NAMALWA (cell line): ENCODE results near the gene OSM.

ENCODE experiments used
- DNase-seq: peaks from one replicate; pipeline ENCODE4 v3.0.0-alpha.2; 2015; ENCODE audit warnings: low spot score

The OSM gene

GRCh38 chr22:30266445-30267381 is at the start of gene OSM:
Gene OSM (minus strand): TSS chr22:30266851. CDS start chr22:30266799, 52 bp downstream.
- peak; percentile 62 for DNase-seq

DNA sequence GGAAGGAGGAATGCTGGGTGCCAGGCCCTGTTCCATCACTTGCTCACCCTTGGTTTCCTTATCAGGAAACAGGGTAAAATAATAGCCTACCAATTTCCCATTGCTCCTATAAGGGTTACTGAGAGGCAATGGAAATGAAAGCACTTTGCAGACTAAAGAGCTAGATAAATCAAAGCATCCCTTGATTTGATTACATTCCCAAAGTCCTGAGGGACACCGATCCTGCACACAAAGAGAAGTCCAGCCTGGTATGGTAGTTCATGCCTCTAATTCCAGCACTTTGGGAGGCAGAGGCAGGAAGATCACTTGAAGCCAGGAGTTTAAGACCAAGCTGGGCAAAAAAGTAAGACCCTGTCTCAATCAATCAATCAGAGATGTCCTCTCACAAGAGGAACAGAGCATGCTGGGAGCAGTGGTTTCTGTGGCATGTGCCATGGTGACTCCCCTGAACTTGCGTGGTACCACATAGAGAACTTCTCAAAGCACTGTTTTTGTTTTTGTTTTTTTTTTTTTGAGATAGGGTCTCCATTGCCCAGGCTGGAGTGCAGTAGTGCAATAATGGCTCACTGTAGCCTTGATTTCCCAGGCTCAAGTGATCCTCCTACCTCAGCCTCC is 49.4 kb upstream of the OSM start:
- no peak for DNase-seq

DNA sequence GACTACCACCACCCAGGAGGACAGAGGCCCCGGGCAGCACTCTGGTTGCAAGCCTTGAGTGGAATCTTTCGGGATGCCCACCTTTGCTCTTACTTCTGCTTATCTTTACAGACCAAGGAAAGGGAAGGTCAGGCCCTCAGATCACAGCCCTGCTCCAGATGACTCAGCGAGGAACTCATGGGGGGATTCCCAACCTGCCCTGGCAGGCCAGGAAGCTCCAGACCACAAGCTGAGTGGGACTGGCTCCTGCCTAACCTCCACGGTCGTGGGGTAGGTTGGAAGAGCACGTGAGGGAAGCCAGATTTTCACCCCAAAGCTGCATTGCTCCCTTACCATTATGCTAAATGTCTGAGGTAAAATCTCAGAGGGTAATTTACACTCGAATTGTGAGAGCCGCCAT is 48.3 kb upstream of the OSM start:
- DNase-seq, result no peak

- no peak for DNase-seq
Observed at GRCh38 chr22:30313527-30314363, 47.1 kb upstream of the OSM start.

- DNase-seq, result no peak
Observed at GRCh38 chr22:30312053-30312452, 45.4 kb upstream of the OSM start.

GRCh38 chr22:30310881-30311771 is 44.5 kb upstream of the OSM start:
- DNase-seq, result no peak

GRCh38 chr22:30309951-30310741 is 43.5 kb upstream of the OSM start:
- DNase-seq, result no peak

DNA sequence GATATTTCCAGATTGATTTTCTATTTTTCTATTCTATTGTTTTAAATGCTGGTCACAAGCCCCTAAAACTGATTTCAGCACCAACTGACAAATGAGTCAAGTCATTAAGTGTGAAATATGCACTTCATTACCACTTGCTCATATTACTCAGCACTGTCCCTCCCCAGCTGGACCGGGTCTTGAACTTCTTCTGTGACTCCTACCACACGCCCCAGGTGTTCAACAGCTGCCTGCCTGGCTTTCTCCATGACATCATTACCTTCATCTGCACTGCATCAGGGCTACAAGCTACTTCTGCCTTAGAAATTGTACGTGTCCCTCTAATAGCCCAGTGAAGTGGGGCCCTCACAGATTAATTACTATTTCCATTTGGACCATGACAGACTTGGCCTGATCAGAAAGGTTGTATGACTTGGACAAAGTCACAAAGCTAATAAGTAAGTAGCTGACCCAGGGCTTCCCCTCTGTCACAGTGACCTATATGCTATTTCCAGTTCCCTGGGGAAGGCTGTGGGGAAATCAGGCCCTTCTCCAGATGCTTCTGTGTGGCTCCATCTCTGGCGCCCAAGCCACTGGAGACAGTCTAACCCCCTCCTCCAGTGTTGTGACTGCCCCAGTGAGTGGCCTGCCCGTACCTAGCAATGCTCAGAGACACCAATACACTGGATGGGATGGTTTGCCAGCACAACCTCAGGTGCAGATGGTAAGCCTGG is 42.0 kb upstream of the OSM start:
- DNase-seq, result peak; percentile 80

DNA sequence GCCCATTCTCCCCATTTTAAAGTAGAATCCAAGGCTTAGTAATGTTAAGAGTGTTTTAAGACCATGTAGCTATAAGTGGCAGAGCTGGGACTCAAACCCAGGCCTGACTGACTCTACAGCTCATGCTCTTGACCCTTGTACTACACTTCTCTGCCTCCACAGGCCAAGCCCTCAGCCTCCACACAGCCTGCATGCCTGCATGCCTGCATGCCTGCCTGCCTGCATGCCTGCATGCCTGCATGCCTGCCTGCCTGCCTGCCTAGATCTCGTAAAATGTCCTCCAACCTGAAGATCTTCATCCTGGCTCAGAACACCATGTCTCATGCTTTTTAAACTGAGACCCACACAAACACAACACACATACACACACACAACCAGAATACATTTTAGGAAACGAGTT is 41.4 kb upstream of the OSM start:
- no peak for DNase-seq

DNA sequence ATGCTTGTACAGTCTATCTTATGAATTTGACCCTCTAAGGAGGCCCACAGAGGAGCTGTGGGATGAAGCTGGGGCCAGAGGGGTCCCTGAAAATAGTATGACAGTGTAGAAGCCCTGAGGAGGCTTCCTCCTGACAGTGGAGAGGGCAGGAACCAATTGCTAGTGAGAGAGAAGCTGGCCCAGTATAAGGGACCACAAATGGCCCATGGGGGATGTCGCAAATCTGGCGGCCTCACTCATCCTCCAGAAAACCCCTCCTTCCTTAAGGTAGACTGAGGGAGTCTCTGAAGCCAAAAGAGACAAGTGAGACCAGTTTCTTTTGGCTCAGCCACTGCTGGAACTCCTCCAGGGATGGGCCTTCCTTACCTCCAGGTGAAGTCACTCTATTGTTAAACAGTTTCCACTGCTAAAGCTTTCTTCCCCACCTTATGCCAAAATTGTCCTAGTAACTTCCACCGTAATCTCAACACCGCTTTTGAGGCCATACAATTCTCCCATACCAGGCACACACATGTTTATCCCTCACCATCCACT is 40.5 kb upstream of the OSM start:
- DNase-seq, result no peak

DNA sequence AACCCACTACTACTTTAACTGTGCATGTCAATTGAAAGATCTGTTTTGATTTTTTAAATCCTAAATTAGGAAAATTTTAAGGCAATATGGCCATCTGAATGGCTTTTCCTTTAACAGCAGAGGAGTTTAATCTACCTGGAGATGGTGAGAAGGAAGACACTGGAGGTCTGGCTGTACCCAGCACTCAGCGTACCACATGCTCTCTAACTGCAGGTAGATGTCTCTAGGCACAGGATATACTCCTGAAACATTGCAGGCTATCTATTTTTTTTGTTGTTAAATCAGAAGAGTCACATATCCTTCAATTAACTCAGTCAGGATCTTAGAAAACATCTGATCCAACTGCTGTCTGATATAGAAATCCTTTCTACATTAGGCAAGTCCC is 40.0 kb upstream of the OSM start:
- no peak for DNase-seq

DNA sequence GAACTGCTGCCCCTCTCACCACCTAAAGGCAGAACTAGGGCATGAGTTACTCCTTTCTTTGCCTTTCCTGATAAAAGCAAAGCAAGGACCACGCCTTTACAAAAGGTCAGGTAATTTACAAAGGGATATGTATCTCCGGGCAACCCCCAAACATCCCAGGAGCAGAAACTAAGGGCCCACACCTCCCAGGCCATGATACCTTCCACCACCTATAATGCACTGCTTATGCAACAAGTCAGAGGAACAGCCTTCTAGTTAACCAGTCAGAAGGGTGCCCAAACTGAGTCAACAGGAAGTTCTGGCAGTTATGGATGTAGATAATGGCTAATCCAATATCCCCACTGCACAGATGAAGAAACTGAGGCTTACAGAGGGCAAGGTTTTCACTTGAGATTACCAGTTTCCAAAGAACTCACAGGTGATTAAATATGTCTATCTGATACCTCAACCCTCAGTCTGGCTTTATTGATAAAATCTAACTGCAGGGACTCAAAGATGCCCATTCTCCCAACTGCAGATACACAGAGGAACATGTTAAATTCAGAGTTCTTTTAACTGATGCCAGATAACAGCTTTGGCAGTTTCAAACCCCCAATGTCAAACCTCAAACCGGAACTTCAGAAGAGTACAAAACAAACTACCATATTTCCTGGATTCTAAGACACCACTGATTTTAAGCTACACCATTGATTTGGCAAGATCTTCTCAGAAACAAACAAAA is 39.4 kb upstream of the OSM start:
- peak; percentile 52 for DNase-seq

DNA sequence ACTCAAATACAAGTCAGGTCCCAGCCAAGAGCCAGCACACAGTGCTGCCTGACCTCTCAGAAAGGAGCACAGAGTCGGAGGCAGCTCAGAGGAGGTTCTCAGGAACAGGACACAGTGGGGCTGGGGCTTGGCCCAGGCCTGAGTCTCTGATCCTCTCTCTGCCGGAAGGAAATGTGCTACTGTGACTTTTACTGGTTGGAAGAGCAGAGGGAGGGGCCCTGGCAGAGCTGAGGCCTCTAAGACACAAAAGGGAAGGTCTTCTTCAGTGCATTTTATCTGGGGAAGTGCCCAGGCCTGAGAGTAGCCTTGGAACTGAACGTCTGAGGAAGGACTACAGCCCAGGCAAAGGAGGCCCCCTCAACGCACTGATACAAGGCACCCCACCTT is 38.9 kb upstream of the OSM start:
- peak; percentile 60 for DNase-seq

DNA sequence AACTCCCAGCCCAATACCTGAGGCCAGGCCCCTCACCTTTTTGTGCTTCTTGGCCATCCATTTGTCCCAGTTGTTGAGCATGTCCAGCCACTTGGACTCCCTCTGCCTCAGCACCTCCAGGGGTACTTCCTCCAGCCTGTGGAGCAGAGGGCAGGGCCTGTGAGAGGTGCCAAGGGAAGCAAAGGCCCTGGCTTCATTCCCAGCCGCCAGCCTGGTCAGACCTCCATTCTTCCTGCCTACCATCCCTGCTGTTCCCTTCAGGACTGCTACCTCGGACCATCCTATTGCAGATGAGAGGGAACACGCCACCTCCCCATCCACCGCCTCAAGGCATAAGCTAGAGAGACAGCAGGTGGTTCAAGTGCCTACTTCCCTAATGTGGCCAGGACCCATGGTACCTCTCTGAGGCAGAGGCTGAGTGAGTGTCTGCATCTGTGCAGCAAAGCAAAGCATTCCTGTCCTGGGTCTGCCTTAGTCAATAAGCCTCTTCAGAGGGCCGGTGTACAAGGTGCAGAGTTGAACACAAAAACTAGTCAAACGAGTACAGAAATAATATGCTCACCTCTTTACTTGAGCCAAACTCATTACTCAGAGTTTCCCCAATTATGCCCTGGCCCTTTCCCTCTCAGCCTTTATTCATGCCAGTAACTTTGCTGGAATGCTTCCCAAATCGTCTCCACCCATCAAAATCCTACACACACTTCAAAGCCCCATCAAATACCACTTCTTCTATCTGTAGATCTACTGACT is 38.0 kb upstream of the OSM start:
- DNase-seq, result peak; percentile 65

DNA sequence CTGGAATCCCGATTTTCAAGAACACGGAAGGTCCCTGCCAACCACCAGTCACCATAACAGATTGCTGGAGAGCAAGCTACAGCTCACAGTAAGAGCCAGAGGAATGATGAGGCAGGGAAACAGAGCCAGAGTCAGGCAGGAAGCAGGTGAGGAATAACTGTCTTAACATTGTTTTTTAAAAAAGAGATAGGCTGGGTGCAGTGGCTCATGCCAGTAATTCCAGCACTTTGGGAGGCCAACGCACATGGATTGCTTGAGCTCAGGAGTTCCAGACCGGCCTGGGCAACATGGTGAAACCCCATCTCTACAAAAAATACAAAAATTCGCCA is 36.1 kb upstream of the OSM start:
- no peak for DNase-seq

GRCh38 chr22:30301995-30302809 is 35.6 kb upstream of the OSM start:
- DNase-seq, result peak; percentile 47

GRCh38 chr22:30299322-30299721 is 32.7 kb upstream of the OSM start:
- no peak for DNase-seq
